OCI-LY1 (cell line): ENCODE results near the gene DDX24.

Experiments
- CTCF ChIP-seq: fragments of 200-600 bp; sonication (generic), shearing (Covaris generic); IDR thresholded peaks from 2 replicates; pipeline ENCODE4 v1.5.1; 2017; ENCODE audit warnings: mild to moderate bottlenecking, antibody characterized with exemption, low read length, moderate library complexity, mixed read lengths
- EZH2 ChIP-seq: fragments of 200-600 bp; sonication (generic), shearing (Covaris generic); IDR thresholded peaks from 2 replicates; pipeline ENCODE4 v1.8.0; 2017; ENCODE audit warnings: borderline replicate concordance, mixed run types, mild to moderate bottlenecking, antibody characterized with exemption, low read length, moderate library complexity, mixed read lengths

GRCh38 chr14:94021001-94021400 is 60.0 kb downstream of the DDX24 start:
- TF ChIP-seq CTCF = no peak
- no peak for TF ChIP-seq EZH2
